NB4 (cell line): ENCODE data around the gene PDLIM7.

ENCODE experiments used
- DNase-seq: peaks from one replicate; pipeline ENCODE4 v3.0.0; 2010; ENCODE audit warnings: low read depth
- H3K4me3 ChIP-seq: one replicate; pipeline ENCODE4 v1.5.1; 2011; ENCODE audit warnings: mild to moderate bottlenecking, low read depth, low read length, moderate library complexity
- MYC ChIP-seq: IDR thresholded peaks from 2 replicates; pipeline ENCODE4 v1.6.1; 2011; ENCODE audit warnings: low read depth, low read length
- POLR2A ChIP-seq: IDR thresholded peaks from 2 replicates; pipeline ENCODE4 v1.6.1; 2011; ENCODE audit warnings: mild to moderate bottlenecking; ENCODE audit not compliant: insufficient read length; ENCODE audit errors: extremely low read depth
- TF ChIP-seq, protein P1 (sequence below): IDR thresholded peaks from 2 replicates; pipeline ENCODE4 v1.6.1; 2011; ENCODE audit warnings: low read depth, low read length
- TF ChIP-seq, protein P2 (sequence below): IDR thresholded peaks from one replicate; pipeline ENCODE4 v1.5.1; 2012; ENCODE audit warnings: low read depth, low read length

The PDLIM7 gene

DNA sequence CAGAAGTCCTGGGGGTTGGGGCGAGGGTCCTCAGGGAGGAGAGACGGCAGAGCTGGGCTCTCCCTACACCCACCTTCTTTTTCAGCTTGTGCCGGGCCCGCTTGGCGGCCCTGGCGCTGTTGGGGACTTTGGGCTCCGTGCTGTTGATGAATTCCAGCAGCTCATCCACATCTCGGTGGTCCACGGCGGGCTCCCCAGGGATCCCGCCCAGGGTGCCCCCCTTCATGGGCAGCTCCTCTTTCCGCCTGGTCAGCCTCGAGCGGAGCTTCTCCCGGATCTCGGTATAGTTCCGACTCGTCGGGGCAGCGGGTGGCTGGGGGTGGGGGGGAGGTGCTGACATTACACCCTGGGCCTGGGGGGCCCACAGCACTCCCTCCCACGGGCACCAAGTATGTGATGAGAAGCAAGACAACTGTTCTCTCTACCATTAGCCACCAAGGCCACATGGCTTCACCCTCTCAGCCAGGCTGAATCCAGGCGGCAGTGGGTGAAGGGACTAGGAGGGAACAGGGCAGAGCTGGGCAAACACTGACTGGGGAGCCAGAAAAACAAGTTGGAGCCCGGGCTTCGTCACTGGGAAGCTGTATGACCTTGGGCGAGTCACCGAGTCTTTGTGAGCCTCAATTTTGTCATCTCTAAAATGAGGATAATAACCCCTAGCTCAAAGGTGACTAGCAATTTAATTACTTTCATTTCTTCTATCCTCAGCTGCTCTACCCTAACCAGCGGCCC, 34.0 kb upstream of the PDLIM7 start:
- TF ChIP-seq MYC (no peak), POLR2A (no peak)
- TF ChIP-seq, protein P1, sequence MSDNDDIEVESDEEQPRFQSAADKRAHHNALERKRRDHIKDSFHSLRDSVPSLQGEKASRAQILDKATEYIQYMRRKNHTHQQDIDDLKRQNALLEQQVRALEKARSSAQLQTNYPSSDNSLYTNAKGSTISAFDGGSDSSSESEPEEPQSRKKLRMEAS = no peak
- TF ChIP-seq, protein P2, sequence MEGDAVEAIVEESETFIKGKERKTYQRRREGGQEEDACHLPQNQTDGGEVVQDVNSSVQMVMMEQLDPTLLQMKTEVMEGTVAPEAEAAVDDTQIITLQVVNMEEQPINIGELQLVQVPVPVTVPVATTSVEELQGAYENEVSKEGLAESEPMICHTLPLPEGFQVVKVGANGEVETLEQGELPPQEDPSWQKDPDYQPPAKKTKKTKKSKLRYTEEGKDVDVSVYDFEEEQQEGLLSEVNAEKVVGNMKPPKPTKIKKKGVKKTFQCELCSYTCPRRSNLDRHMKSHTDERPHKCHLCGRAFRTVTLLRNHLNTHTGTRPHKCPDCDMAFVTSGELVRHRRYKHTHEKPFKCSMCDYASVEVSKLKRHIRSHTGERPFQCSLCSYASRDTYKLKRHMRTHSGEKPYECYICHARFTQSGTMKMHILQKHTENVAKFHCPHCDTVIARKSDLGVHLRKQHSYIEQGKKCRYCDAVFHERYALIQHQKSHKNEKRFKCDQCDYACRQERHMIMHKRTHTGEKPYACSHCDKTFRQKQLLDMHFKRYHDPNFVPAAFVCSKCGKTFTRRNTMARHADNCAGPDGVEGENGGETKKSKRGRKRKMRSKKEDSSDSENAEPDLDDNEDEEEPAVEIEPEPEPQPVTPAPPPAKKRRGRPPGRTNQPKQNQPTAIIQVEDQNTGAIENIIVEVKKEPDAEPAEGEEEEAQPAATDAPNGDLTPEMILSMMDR = no peak
- no peak for DNase-seq
- H3K4me3 ChIP-seq = no peak overlapping the region

DNA sequence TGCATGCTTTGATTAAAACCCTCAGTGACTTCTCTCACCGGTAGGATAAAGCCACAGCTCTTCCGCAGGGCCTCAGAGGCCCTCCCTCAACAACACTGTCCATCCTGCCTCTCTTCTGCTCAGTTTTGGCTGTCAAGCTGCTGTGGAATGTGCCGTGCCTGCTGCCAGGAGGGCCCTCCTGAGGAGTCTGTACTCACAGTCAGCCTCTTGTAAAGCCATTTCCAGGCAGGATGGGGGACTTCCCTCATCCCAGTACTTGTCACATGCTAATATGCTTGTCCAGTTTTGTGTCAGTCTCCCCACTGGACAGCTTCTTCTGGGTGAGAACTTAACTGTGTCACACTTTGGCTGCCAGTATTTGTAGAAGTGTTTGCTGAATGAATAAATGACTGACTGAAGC, 33.2 kb upstream of the PDLIM7 start:
- no peak overlapping the region for H3K4me3 ChIP-seq
- no peak for TF ChIP-seq POLR2A
- TF ChIP-seq, protein P2 = no peak
- no peak for TF ChIP-seq MYC
- TF ChIP-seq, protein P1 = no peak
- DNase-seq = no peak

DNA sequence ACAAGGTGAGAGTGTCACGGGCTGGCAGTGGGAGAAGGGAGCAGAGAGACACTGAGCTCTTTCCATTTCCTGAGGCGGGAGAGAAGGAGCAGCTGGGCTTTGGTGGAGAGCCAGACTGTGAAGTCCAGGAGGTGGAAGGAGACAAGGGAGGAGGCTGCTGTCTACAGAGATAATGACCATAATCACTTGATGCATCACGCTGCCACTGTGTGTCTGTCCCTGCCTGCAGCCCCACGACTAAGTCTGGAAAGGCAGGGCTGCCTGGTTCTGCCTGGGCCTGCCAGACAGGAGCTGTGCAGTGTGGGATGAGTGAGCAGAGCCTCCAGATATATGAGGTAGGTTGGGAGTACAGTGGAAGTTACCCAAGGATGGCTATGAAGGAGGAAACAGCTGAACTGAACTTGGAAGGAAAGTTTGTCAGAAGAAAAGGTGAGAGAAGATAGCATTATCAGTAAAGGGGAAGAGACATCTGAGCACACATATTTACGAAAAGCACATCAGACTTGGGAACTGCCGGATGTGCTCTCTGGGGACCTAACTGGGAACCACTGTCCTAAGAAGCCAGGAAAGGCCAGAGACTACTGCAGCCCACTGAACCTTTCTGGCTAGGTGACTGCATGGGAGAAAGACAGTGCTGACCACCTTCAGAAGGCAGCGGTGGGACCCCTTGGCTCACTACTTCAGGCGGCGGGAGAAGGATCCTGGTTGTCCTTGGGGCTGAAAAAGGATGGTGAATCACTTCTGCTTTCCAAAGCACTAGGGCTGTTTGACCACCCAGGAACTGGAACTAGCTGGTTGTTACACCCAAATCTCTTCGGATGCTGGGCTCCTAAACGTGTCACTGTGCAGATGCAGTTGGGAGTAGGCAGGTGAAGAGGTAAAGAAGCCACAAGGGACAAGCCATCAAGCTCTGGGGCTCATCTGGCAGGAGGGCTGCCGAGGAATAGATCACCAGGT, 32.1 kb upstream of the PDLIM7 start:
- TF ChIP-seq, protein P2 = no peak
- TF ChIP-seq, protein P1 = no peak
- no peak for DNase-seq

DNA sequence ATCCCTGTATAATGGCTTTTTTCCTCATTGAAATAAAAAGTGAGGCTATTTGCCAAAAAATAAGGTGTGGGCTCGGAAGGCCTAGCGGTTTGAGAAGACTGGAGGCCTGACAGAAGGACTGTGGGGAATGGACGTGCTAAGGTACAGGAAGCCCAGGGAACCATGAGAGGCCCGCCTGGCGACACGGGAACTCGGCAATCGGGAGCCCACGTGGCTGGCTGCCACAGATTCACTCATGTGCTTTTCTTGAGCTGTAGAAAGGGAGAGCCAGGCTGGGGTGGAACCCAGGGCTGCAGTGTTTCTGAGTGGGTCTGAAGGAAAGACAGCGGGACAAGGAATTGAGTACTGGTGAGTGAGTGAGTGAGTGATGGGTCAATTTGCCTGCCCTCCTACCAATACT, 31.2 kb upstream of the PDLIM7 start:
- DNase-seq = no peak
- TF ChIP-seq, protein P2 = no peak
- TF ChIP-seq MYC (no peak), POLR2A (no peak)
- TF ChIP-seq, protein P1 = no peak
- H3K4me3 ChIP-seq = no peak overlapping the region

More for the DNA sequence above, 32.1 kb upstream of the PDLIM7 start:
- no peak overlapping the region for H3K4me3 ChIP-seq

DNA sequence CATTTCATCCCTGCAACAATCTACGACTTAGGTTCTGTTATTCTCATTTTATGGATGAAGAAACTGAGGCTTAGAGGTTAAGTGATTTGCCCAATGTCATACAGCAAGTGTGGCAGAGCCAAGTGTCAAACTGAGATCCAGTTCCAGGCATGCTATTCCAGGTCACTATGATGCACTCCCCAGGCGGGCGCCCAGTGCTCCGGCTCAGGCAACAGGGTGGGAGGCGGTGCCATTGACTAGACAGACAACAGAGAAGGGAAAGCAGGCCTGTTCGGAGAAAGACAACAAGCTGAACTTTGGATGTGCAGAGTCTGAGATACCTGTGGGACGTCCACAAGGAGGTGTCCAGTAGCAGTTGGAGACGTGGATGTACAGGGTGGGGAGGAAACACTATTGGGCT, 30.2 kb upstream of the PDLIM7 start:
- no peak for DNase-seq
- no peak overlapping the region for H3K4me3 ChIP-seq
- no peak for TF ChIP-seq POLR2A
- TF ChIP-seq, protein P1 = no peak
- TF ChIP-seq, protein P2 = no peak
- no peak for TF ChIP-seq MYC
